Hippocampal formation (tissue), 2 donors: Measurements from ENCODE around the gene TMPRSS6.

ENCODE experiments used
- DNase-seq, 2 donors: peaks; one replicate each; lab custom pipeline; 2025; lab: John Stamatoyannopoulos, UW

Gene TMPRSS6

DNA sequence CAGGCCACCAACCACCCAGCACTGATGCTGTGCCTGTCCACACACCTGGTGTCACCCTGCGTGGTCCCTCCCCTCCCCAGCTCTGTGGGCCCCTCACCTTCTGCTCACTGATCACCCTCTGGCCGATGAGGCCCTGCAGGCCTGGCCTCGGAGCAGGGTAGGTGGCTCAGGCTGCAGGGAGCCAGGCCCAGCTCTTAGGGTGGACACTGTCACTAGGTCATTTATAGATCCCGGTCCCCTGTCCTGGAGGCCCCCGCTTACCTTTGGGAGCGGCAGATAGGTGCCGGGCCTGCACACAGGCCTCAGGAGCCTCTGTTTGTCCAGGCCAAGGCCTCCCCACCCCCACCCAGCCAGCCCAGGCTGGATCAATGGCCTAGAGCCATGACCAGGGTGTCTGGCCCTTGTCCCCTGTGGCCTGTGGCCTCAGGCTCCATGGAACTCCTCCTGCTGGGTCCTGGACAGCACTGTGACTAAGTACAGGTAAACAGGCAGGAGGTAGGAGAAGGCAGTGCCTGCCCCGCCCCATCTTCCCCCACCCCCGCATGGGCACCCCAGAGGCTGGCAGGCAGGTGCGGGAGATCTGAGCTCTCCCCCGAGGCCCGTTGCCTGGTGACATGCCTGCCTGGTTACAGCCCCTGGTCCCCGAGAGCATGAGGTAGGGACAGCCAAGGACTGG lies at the start of gene TMPRSS6:
TMPRSS6 (minus strand) TSS at position 472 of the 676 bp plus-strand sequence. CDS start 6,296 bp downstream, outside the sequence.
- no peak for DNase-seq

- no peak for DNase-seq
These were observed 49.4 kb upstream of the TMPRSS6 start for GRCh38 chr22:37158963-37159290.

DNA sequence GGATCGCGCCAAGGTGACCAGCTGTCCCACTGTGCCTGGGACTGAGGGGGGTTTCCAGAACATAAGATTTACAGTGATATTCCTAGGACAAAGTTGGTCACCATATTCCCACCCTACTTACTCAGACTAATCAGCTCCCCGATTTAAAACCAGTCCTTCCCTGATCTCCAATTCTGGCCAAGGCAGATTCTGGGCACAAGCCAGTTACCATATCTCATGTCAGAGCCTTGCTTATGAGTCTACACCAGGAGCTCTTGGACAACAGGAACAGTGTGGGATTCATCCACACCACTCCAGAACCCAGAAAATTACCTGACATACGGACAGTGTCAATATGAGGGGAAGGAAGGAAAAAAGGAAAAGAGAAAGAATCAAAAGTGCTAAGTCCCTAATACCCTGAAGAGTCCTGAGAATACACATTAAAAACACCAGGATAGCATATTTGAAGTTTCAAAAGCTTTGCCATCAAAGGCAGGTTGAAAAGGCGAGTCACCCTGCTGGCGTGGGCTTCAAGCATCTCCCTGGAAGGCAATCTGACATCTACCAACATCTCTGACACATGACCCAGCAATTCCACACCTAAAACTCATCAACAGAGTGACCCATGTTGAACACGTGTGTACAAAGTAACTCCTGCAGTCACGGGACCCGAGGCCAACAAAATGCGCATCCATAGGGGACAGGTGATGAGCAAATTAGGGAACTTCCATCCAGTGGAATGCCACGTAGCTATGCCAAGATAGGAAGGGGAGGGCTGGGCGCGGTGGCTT lies 48.2 kb upstream of the TMPRSS6 start:
- DNase-seq = no peak

DNA sequence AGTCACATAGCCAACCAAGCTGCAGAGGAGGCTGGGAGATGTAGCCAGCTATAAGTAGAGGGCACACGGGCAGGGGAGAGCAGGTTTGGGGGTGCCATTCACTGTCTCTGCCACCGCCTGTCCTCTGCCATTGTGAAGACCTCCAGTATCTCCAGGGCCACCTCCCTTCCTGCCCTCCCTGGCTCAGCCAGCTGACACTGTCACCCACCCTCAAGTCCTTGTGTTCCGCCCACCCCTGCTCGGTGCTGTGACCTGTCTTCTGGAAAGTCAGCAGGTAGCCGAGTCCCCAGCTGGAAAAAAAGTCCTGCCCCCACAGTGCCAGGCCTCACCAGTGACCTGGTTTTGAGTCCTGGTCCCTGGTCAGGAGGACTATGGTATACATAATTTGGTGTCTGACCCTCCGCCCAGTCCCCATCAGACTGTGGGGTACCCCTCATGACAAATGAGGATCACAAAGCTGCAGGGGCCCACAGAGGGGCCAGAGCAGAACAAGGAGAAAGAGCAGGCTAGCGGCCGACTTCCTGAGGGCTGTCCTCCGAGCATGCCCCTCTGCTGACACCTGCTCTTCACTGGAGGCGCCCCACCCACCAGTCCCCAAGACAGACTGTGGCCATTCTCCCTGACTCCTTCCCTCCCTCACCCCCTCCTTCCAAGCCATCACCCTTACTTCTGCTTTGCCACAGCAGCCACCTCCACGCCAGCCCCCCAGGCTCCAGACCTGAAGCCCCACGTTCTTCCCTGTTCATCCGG lies 47.3 kb upstream of the TMPRSS6 start:
- DNase-seq = no peak

DNA sequence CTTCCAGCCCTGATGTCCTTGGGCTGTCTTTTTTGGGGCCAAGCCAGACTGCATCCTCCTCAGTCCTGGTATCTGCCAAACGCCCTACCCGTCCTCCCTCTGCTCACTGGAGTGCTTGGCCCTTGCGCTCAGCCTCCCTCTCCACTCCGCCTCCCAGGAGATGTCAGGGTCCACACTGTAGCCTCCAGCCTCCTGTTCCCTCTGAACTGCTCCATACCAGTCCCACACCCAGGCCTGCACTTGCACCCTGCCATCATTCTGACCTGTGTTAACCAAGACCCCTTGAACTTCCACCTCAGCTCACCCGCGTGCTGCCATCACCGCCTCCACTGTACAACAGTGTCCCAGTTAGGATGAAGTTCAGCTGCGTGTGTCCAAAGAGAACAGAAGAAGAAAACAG lies 46.5 kb upstream of the TMPRSS6 start:
- DNase-seq = no peak

GRCh38 chr22:37154925-37155712 lies 45.6 kb upstream of the TMPRSS6 start:
- DNase-seq = no peak

DNA sequence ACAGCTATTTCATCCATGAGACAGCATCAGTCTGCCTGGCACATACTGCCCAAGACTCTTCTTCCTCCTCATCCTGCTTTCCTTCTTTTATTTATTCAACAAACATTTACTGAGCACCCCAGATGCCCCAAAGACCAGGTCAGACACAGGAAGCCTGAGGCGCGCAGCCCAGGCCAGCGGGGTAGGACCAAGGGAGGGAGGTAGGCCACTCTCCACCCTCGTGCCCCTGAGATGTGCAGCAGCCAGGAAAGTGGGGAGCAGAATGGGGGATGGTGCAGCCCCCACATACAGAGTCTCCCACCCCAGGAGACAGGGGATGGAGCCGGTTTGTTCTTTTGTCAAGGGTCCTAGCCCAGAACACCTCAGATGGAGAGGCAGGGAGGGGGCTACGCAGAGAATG lies 44.4 kb upstream of the TMPRSS6 start:
- no peak for DNase-seq

- DNase-seq = no peak
These were observed 41.9 kb upstream of the TMPRSS6 start for GRCh38 chr22:37151401-37151800.

DNA sequence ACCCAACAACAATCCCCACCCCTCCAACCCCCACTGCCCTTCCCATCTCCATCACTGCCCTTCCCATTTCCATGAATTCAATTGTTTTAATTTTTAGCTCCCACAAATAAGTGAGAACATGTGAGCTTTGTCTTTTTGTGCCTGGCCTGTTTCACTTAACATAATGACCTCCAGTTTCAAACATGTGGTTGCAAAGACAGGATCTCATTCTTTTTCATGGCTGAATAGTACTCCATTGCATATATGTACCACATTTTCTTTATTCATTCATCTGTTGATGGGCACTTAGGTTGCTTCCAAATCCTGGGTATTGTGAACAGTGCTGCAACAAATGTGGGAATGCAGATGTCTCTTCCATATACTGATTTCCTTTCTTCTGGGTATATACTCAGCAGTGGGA lies 41.2 kb upstream of the TMPRSS6 start:
- DNase-seq = no peak

GRCh38 chr22:37148742-37149665 lies 39.5 kb upstream of the TMPRSS6 start:
- DNase-seq = no peak

DNA sequence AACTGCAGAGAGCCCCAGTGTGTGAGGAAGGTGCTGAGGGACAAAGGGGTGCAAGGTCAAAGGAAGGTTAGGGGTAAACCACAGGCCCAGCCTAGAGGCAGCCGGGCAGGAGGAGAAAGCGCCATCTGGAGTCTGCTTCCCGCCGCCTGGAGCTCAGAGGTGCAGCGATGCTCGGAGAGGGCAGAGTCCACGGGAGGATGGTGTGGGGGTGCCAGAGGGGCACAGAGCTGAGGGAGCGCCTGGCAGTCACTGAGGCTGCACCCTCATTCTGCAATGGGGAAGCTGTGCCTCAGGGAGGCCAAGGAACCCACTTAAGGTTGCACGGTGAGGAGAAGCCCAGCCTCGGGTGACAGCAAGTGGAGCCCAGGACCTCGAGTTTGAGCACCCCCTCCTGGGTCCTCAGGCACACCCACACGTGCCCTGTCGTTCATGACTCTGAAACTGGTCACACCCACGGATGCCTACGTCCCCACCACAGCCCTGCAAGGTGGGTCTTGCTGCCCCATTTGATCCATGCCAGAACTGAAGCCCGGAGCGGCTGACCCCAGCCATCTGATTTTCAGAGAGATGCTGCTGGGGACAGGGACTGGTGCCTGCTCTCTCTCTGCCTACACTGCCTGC lies 38.6 kb upstream of the TMPRSS6 start:
- no peak for DNase-seq

DNA sequence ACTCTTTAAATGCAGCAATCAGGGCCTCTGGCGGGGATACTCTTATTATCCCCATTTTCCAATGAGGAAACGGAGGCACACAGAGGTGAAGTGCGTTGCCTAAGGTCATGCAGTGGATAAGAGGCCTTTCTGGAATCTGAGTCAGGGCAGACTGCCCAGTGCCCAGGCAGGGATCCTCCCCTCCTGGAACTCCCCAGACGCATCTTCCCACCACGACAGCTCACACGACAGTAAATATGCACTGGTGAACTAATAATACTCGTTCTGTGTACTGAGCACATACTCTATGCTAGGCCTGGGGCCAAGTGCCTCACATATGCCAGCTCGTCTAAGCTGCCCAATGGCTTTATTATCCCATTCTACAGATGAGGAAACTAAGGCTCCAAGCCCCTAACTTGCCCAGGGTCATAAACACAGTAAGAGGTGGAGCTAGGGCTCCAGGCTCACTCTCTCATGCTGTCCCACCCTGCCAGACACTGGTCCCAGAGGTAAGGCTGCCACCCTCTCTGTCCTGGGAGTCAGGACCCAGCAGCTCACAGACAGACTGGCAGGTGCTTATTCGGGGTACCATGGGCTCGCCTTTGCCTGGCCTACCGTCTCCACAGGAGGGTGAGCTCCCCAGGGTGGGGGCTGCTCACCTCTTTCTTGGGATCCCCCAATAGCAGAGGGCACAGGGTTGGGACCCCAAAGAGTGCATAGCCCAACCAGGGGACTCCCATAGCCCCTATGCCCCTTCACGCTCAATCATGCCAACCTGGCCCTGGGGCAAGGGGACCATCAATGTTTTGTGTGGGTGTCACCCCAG lies 37.9 kb upstream of the TMPRSS6 start:
- DNase-seq = no peak

GRCh38 chr22:37146507-37147180 lies 37.1 kb upstream of the TMPRSS6 start:
- no peak for DNase-seq

DNA sequence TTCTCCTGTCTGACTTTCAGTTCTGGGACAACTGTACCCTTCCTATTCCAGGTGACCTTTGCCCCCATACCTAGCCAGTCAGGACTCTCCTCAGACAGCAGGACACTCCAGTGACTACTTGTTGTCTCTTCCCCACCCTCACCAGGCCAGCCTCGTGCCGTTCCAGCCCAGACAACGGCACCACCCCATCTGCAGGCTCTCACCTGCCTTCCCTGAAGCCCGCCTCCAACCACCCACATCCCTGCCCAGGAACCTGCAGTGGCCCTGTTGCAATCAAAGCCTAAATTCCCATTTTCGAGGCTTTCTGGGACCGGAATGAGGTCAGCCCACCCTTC lies 36.5 kb upstream of the TMPRSS6 start:
- no peak for DNase-seq

DNA sequence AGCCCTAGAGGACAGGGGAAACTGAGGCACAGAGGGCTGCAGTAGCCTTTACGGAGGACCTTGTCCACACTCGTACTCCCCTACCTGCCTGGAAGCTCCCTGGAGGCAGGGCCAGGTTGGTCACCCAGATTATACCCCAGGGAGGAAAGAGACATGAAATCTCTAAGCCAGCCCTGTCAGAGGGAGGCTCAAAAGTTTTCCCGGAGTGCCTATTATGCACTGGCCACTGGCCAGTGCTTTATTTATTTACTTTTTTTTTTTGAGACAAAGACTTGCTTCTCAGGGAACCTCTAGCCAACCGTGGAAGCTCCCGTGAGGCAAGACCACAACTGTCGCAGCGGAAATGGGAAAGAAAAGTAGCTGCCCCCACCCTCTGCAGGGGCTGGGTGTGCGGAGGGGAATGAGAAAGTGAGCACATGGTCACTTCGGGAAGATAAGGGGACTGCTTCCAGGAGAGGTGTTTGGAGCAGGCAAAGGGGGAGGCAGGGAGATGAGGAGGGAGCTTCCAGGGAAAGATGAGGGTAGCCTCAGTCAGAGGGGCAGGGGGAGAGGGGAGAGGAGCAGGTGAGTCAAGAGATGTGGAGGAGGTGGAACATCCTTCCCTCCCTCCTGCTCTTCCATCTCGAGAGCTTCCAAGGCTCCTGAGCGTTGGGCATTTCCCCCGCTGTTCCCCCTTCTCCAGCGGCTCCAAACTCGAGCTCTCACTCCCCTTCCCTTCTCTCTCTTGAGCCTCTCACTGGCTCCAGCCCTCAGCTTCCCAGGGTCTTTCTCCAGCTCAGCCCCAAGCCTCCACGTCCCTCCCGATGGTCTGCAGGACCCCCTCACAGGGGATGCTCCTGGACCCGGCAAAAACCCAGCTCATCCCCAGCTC lies 35.9 kb upstream of the TMPRSS6 start:
- no peak for DNase-seq

DNA sequence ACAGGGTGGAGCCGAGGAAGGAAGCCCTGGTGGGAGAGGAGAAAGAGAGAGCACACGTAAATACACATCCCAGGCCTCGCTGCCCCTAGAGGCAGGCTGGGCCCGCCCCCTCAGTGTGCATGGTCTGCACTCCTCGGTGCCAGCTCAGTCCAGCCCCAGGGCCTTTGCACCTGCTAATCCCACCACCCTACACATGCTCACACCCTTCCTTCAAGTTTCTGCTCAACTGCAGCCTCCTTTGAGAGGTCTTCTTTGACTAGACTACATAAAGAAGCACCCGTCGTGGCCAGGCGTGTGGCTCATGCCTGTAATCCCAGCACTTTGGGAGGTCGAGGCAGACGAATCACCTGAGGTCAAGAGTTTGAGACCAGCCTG lies 34.7 kb upstream of the TMPRSS6 start:
- DNase-seq = no peak

GRCh38 chr22:37141971-37142370 lies 32.5 kb upstream of the TMPRSS6 start:
- DNase-seq = no peak

DNA sequence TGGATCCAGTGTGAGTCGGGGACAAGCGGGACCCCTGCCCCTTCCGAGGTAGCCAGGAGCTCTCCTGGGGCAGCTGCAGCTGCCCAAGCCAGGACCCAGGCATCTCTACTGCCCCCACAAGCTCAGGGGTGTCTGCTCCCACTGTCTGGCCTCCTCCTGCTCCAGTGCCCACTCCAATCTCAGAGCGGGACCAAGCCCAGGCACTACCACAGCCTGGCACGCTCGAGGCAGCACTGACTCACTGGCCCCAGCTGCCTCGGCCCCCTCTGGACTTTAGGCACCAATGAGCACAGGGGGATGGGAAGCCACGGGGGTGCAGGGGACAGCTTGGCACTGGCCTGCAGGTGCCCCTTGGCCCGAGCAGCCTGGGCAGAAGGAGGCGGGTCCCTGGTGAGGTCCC lies 32.0 kb upstream of the TMPRSS6 start:
- DNase-seq = no peak
